ENCODE data around the gene GPT2.
A peak's percentile ranks its signal among the peaks of the same experiment; 100 is the strongest.
"Not testable (repeated sequence)": the region's sequence is repeated elsewhere in the genome, so short reads cannot be mapped to it uniquely, and the experiment has no call there.

Gene GPT2

DNA sequence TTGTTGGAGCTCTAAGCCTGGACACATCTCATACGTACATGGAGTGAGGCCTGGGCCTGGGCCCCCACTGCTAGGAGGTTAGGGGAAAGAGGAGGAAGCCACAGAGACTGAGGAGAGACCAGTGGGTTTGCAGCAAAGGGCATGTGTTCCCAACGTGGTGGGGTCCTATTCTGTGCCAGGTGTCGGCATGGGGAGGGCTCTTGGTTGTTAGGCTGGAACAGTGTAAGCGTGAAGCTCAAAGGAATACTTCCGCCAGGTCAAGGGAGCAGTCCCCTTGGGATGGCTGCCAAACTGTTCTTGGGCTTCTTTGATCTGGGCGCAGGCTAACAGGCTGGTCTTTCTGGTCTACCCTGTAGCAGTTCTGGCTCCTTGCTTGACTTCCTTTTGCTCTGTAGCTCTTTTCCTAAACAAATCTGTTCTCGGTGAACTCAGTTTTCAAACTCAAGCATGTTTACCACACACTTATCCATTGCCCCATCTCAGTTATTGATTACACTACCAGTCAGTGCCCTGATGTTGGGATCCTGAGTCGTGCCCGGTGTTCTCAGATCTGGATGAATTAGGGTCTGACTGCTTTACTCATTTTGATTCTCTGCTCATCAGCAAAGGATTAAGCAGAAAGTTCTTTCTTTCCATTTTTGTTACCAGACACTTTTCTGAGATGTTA, 36.4 kb downstream of the GPT2 start:
- DNase-seq (ENCODE audit: low read depth in 2 of 2): no peak

DNA sequence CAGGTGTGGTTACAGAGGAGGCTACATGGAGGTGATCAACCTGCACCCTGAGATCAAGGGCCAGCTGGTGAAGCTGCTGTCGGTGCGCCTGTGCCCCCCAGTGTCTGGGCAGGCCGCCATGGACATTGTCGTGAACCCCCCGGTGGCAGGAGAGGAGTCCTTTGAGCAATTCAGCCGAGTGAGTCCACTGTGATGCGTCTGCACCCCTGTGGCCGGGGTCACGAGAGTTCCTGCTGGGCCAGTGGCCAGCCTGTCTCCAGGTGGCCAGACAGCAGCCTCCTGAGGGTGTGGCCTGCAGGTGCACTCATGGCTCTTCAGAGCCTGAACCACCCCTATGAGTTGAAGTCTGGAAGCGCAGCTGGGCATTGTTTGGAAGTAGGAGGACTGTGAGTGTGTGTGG, 38.1 kb downstream of the GPT2 start:
- DNase-seq (ENCODE audit: low read depth in 2 of 2): no peak

DNA sequence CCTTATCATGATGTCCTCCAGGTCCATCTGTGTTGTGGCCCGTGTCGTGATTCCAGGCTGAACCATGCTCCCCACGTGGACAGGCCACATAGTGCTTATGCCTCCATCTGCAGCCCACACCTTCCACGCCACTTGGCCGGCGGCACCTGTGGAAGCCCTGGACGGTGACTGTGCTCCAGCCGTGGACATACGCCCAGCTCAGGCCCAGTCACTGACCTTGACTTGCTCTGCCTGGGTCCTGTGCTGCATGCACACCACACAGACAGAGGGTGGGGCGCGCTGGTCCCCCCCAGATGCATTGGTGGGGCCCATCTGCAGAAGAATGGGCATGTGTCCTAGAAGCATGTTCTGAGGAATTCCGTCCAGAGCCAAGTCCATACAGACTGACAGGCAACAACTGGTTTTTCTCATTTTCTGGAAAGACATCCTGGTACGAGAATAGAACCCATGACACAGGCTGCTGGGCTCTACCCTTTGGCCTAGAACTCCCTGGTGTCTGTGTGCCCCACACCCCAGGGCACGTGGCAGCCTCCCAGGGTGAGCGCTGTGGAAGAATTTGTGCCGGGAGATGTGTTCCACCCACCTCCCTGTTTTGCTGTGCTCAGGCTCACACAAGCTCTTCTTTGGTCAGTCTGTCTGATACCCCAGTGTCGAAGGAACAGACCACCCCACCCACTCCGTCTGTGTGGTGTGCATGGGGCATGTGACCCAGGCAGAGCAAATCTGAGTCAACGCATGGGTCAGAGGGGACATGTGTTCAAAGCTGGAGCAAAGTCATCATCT, 39.5 kb downstream of the GPT2 start:
- DNase-seq (ENCODE audit: low read depth in 2 of 2): no peak

DNA sequence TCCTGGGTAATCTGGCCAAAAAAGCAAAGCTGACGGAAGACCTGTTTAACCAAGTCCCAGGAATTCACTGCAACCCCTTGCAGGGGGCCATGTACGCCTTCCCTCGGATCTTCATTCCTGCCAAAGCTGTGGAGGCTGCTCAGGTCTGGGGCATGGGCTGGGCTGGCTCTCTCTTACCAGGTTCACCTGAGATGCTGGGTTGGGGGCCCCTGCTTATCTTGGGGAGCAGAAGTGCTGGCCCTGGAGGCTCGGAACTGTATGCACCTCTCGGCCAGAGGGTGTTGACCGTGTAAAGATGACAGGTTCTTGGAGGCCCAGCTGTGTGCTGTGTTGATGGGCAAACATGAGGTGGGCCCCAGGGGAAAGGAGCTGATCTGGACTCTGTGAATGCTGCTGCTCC, 40.2 kb downstream of the GPT2 start:
- no peak for DNase-seq (ENCODE audit: low read depth in 2 of 2)

DNA sequence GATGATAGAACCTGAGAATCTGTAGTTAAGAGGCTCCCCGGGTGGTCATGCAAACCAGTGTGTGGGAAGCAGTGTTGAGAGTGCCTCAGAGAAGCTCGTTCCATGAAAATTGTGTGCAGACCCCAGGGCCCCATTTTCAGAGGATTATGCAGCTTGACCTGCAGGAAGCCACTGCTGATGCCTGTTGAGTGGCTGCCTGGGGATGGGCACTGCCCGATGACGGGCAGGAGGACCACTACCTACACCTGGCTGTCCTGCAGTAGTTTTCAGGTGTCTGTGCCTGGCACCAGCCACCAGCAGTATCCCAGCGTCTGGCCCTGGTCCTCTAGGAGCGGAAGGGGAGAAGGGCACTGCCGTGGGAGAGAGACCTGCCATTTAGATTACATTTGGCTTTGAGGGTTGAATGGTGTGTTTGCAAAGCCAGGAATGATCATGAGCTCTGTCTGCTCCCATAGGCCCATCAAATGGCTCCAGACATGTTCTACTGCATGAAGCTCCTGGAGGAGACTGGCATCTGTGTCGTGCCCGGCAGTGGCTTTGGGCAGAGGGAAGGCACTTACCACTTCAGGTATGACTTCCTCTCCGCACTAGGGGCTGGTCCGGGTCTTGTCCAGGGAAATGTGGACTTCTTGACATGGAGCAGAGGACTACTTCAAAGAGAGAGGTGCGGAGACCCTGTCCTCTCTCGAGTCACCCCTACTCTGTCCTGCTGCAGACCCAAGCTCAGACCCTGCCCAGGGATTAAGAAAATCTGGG, 42.5 kb downstream of the GPT2 start:
- no peak for DNase-seq (ENCODE audit: low read depth in 2 of 2)

DNA sequence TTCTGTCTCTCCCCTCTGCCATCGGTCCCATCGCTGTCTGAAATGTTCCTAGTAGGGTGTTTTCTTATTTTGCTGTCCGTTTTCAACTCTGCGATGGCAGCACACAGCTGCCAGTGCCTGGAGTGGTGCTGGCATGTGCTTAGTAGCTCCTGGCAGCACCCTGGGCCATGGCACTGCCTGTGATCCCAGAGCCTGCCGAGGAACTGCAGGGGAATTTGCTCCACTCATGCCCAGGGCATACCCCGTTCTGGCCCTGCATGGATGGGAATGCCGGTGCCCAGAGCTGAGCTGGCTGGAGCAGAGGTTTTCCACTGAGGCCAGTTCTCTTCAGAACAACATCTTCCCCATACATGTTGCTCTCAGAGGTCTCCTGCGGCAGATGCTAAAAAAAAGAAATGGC, 43.1 kb downstream of the GPT2 start:
- DNase-seq (ENCODE audit: low read depth in 2 of 2): no peak

DNA sequence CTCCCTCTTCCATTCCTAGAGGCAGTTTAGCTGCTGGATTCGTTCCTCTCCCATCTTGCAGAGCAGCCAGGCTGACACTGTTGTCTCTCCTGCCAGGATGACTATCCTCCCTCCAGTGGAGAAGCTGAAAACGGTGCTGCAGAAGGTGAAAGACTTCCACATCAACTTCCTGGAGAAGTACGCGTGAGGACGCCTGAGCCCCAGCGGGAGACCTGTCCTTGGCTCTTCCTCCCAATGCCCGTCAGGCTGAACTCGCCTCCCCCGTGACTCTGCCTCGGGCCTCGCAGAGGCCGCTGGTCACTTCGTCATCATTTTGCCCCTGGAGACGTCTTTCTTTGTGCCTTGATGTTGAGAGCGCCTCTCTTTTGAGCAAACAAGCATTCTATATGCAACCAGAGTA, 44.6 kb downstream of the GPT2 start:
- DNase-seq (ENCODE audit: low read depth in 2 of 2): no peak

DNA sequence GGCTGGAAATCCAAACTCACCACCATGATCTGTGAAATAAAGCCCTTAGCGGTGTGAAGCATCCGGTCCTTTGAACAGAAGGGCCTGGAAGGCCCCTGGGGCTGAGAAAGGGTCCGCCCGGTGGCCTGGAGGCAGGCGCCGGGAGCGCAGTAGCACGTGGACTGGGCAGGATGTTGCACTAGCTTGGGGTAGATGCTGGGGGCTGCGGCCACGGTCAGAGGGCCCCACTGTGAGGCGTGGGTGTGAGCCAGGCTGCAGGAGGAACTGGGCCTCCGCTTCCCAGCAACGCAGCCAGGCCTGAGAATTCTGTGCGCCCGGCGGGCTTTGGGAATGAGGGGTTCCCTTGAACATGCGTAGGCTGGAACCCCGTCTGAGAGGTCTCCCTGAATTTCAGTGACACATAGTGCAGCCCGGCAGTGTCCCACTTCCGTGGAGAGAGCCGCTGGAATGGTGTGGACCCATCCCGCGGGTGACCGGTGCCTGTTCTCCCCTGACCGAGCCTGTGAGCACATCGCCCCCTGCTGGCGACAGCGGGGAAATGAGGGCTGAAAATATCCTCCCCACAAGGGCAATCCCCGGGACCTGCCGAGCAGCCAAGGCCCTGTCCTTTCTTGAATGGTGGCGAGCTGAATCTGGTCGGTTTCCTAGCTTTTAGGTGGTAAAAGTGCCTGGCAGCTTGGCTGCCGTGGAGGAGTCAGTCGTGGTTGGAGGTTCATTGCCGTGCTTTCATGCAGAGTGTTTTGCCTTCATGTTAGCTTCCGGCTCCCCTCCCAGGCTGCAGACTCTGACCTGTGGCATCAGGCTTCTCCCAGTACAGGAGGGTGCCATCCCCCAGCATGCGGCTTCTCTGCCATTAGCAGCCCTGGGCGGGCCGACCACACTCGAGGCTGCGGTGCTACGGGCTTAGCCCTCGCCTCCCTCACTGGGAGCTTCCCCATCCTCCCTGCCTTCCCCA, 45.5 kb downstream of the GPT2 start:
- DNase-seq (ENCODE audit: low read depth in 2 of 2): no peak

DNA sequence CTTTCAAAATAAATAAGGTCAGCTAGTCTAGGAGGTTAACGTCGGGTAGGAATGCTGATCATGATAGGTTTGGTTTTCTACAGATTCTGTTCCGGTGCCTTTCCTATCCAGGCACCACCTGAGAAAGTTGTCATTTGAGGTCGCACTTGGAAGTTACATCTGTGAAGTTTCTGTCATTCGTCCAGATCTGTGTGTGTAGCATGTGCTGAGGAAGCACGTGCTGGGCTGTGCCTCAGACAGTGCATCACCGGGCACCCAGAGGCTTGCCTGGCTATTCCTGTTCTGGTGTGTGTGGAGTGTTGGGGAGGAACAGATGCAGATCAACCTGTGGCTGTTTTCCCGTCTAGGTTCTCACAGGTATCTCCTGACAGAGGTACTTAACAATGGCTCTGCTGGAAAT, 46.7 kb downstream of the GPT2 start:
- DNase-seq (ENCODE audit: low read depth in 2 of 2): no peak

DNA sequence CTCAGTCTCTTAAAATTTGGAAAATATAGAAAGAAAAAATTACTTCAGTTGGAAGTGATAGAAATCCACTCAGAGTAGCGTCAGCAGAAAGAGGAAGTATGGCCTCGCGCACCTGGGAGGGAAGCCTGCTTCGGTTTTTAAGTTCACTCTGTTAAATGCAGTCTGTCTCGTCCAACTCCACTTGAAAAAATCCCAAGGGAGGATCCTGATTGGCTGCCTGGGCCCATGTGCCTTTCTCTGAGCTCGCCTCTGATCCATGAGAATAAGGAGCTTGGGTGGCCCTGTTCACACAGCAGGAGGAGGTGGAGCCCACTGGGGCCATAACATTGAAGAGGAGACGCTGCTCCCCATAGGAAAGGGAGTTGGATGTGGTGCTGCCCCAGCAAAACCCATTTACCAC, 48.6 kb downstream of the GPT2 start:
- no peak for DNase-seq (ENCODE audit: low read depth in 2 of 2)

DNA sequence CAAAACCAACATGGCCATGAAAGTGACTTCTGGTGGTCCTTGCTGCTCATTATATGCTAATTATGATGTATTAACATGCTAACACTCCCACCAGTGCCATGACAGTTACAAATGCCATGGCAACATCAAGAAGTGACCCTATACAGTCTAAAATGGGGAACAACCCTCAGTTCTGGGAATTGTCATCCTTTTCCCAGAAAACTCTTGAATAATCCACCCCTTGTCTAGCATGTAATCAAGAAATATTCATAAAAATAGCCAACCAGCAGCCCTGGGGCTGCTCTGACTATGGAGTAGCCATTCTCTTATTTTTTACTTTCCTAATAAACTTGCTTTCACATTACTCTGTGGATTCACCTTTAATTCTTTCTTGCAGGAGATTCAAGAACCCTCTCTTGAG, 53.4 kb downstream of the GPT2 start:
- no peak for DNase-seq (ENCODE audit: low read depth in 2 of 2)

DNA sequence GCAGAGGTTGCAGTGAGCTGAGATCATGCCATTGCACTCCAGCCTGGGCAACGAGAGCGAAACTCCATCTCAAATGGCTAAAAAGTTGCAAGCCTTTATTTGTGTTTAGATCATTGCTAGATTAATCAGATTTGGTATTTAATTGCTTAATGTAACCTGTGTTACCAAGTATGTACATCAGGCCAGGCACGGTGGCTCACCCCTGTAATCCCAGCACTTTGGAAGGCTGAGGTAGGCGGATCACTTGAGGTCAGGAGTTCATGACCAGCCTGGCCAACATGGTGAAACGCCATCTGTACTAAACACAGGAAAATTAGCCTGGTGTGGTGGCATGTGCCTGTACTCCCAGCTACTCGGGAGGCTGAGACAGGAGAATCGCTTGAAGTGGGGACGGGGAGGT, 60.6 kb downstream of the GPT2 start:
- DNase-seq (ENCODE audit: low read depth in 2 of 2): not testable (repeated sequence)

DNA sequence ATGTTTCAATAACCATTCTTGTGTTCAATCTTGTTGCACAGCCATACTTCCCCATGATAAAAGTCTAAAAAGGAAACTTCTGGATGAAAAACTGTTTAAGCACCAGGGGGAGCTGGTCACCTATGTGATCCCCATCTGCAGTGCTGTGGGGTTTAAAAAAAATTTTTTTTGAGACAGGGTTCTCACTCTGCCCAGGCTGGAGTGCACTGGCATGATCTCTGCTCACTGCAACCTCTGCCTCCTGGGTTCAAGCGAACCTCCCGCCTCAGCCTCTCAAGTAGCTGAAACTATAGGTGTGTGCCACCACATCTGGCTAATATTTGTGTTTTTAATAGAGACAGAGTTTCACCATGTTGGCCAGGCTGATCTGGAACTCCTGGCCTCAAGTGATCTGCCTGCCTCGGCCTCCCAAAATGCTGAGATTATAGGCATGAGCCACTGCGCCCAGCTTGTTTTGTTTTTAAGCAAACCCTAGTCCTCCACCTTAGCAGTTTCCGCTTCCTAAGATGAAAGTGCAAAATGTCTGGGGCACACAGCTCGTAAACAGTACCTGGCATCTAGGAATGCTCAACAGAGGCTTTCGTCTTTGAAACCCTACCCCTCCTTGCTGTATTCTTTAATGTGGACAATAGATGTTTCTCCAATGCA, 63.9 kb downstream of the GPT2 start:
- no peak for DNase-seq (ENCODE audit: low read depth in 2 of 2)

DNA sequence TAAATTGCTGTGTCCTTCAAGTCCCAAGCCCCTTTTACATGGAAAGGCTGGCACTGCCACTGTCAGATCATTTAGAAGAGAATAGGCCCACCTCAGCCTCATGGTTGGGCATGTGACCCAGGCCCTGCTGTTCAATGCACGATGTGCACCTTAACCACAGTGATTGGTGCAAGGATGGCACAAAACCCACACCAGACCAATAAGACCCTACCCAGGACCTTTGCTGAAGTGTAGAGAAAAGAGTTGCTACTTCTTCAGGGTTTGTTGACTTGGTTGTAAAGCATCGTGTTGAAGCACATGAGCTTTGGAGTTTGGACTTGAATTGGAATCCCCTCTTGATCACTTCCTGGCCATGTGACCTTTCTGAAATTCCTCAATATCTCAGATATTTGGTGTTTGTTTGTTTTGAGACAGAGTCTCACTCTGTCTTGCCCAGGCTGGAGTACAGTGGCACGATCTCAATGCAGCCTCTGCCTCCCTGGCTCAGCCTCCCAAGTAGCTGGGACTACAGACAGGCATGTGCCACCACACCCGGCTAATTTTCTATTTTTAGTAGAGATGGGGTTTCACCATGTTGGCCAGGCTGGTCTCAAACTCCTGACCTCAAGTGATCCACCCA, 64.5 kb downstream of the GPT2 start:
- no peak for DNase-seq (ENCODE audit: low read depth in 2 of 2)

DNA sequence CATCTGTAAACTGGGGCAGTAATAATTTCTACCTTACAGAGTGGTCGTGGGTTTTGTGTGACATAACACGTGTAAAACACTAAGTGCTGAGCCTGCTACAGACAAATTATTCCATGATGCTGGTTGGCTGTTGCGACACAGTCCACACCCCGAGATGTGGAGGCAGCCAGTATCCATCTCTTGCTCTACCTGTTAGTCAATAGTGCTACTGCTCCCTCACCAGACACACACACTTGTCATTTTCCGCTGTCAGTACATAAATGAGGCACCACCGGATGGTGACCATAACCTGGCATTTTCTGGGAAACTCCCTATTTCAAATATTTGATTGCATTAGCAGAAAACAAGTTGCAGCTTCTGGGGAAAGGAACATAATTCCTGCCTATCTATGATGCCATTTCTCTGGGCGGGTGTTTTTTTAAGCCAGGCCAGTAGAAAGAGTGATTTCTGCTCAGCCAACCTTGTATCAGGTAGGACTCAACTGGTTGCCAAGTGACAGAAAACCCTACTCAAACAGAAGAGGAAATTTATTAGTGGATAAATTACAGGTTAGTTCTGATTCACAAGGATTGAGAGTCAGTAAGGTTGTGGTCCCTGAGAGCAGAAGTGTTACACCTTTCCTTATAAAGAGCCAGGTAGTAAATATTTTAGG, 65.2 kb downstream of the GPT2 start:
- no peak for DNase-seq (ENCODE audit: low read depth in 2 of 2)

DNA sequence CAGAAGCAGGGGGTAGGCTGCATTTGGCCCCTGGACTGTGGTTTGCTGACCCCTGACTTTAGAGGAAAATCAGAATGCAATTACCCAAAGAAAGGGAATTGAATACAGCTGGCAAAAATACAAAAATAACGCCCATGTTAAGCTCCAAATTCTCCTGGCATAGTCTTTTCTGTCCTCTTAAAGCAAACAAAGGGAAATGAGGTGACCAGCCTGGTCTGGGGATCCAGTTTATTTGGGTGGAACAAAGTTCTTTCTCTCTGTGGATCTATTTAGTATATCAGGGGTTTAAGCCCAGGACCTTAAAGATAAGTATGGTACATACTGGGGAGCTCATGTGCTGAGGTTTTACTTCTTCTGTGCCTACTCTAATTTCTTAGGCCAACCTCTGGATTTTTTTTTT, 65.8 kb downstream of the GPT2 start:
- DNase-seq (ENCODE audit: low read depth in 2 of 2): no peak

DNA sequence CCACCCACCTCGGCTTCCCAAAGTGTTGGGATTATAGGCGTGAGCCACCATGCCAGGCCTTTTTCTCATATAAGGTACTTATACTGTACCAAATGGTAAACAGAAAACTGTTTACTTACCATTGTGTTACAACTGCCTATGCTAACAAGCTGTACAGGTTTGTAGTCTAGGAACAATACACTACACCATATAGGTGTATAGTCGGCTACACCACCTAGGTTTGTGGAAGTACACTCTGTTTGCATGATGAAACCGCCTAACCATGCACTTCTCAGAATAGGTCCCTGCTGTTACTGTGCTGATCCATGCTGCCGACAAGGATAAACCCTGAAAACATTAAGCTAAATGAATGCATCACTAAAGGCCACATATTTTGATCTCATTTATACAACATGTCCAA, 70.4 kb downstream of the GPT2 start:
- no peak for DNase-seq (ENCODE audit: low read depth in 2 of 2)

DNA sequence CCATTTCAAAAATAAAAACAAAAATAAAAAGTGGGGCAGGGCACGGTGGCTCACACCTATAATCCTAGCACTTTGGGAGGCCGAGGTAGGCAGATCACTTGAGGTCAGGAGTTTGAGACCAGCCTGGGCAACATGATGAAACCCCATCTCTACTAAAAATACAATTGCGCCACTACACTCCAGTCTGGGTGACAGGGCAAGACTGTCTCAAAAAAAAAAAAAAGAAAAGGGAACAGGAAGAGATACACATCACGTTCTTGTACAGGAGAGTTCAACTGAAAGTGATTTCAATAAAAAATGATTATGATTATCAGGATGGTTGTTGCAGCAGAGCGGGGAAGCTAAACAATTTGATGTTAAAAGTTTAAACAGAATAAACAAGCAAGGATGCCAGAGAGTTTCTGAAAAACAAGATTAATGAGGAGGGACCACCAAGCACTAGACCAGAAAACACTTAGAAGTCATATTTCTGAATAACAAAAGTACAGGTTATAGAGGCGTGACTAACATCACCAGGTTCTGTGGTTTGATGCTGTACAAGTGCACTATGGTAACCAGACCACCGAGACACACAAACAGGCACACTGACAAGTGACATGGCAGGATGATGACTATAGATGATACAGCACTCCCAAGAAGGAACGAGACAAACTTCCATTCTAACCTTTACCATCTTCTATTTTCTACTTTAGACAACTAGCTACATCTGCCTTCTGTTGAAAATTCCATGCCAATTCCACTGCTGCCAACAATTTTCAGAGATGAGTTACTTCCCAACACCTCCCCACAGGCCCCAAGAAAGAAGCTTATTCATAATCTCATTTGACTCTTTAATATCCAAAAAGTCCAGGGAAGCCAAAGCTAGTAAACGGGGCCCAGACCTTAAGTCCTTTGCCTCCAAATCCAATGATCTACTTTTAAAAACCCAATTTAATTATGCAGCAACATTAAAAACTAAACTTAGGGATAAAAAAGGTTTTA, 77.5 kb downstream of the GPT2 start:
- DNase-seq (ENCODE audit: low read depth in 2 of 2): peak in 1 of 2 donors; percentile 25

DNA sequence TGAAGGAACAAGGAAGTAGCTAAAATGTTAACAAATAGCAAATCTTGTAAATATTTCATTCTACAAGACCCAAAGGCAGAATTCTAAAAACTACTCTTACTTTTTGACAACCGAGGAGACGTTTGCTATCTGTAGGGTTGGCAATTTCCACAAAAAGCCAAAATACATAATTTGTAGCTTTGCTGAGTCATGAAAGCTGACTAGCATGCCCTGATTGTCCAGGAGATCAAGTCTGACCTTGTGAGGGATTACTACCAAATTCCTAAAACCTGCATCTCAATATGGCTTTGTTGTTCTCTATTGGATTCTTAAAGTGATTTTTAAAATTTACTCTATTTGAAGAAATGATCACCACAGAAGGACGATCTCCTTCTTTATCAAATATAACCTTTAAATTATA, 78.5 kb downstream of the GPT2 start:
- no peak for DNase-seq (ENCODE audit: low read depth in 2 of 2)
